Ecto neural progenitor cell (in vitro differentiated cells): ENCODE measurements around the gene ZNF468.
"Not testable (repeated sequence)": the region's sequence is repeated elsewhere in the genome, so short reads cannot be mapped to it uniquely, and the experiment has no call there.

Experiments used
- DNase-seq: peaks from one replicate; pipeline ENCODE4 v3.0.0-alpha.2; 2018; ENCODE audit warnings: low spot score

Gene ZNF468

GRCh38 chr19:52857378-52858191 lies at the start of gene ZNF468:
Gene ZNF468 (minus strand): TSS chr19:52857619. CDS start chr19:52854272, 3,347 bp downstream.
- DNase-seq: peak; percentile 80

DNA sequence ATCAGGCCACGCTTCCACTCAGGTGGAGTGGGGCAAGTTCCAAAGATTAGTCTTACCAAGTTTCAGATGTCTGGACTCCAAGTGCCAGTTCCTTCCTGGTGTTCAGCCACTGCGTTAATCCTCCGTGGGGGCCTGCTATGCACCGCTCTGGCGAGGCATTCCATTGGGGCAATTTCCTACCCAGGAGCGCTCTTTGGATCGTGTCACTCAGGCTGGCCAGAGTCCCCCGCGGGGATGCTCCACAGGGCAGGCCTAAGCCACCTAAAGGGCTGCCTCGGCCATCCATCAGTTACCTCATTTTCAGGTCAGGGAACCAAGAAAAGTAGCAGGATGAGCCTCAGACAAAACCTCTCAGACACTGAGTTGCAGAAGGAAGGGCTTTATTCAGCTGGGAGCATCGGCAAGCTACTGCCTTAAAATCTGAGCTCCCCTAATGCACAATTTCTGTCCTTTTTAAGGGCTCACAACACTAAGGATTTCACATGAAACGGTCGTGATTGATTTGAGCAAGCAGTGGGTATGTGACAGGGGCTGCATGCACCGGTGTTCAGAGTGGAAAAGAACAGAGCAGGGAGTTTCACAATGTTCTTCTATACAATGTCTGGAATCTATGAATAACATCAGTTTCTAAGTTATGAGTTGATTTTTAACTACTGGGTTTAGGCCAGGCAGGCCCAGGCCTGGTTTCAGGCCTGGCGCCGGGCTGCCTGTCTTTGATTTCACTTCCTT lies 46.8 kb upstream of the ZNF468 start:
- not testable (repeated sequence) for DNase-seq

DNA sequence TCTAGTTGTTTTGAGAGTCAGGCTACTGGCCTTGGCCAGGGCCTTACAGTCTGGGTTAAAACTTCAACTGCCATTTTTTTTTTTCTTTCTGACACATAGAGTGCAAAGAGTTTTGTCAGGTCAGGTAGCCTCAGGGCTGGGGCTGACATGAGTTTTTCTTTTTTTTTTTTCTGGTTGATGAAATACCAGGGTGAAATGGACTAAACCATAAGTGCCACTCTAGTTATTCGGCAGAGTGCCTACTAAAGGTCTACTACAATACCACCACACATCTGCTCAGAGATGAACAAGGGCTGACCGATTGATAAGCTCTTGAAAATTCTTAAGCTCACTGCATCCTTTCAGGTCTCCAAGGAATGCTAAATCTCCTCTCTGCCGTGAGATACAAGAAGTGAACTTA lies 44.4 kb upstream of the ZNF468 start:
- DNase-seq: no peak

DNA sequence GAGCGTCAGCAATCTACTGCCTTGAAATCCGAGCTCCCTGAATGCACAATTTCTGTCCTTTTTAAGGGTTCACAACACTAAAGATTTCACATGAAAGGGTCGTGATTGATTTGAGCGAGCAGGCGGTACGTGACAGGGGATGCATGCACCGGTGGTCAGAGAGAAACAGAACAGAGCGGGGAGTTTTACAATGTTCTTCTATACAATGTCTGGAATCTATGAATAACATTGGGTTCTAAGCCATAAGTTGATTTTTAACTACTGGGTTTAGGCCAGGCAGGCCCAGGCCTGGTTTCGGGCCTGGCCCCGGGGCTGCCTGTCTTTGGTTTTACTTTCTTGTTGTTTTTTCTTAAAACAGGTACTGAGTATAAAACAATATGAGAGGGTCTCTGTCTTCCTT lies 41.2 kb upstream of the ZNF468 start:
- not testable (repeated sequence) for DNase-seq

DNA sequence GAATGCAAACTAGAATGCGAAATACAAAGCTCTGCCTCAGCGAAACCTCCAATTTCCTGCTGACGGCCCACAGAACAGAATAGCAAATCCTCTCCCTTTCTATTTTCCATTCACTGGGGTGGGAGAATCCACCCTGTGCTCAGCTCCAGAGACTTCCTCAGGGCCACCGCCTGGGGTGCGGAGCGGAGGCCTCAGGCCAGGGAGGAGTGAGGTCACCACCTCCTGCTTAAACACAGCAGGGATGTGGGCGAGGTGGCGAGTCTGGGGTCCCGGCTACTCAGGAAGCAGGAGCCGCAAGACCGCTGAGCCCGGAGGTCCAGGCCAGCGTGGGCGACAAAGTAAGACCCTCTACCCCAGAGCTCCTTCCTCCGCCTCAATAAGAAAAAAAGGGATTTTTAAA lies 40.7 kb upstream of the ZNF468 start:
- peak; percentile 58 for DNase-seq

- peak; percentile 97 for DNase-seq
Observed at GRCh38 chr19:52897138-52897935, 39.9 kb upstream of the ZNF468 start, which contains the start of gene ZNF320. Gene ZNF320 (minus strand): TSS chr19:52897635. CDS start chr19:52890255, 7,380 bp downstream.

GRCh38 chr19:52896431-52897137 lies 39.2 kb upstream of the ZNF468 start:
- no peak for DNase-seq

GRCh38 chr19:52891336-52891735 lies 33.9 kb upstream of the ZNF468 start:
- DNase-seq: no peak

- no peak for DNase-seq
Observed at GRCh38 chr19:52889931-52890330, 32.5 kb upstream of the ZNF468 start.

- DNase-seq: no peak
Observed at GRCh38 chr19:52889076-52889475, 31.7 kb upstream of the ZNF468 start.

DNA sequence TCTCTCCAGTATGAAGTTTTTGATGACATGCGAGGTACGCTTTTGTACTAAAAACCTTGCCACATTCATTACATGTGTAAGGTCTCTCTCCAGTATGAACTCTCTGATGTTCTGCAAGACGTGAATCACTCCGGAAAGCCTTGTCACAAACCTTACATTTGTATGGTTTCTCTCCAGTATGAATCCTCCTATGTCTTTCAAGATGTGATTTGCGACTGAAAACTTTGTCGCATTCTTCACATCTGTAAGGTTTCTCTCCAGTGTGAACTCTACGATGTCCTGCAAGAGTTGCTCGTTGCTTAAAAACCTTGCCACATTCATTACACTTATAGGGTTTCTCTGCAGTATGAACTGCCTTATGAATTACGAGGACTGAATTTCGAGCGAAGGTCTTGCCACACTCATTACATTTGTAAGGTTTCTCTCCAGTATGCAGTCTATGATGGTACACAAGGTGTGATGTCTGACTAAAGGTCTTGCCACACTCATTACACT lies 23.5 kb upstream of the ZNF468 start:
- DNase-seq: no peak

DNA sequence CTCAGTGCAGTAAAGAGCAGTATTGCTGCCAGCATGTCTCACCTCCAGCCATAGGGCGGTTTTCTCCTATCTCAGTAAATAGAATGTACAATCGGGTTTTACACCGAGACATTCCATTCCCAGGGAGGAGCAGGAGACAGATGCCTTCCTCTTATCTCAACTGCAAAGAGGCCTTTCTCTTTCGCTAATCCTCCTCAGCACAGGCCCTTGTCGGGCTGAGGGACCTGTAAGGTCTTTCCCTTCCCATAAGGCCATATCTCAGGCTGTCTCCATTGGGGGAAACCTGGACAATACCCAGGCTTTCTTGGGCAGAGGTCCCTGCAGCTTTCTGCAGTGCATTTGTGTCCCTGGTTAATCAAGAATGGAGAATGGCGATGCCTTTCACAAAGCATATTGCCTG lies 15.6 kb upstream of the ZNF468 start:
- not testable (repeated sequence) for DNase-seq

GRCh38 chr19:52871466-52871865 lies 14.0 kb upstream of the ZNF468 start:
- DNase-seq: no peak

GRCh38 chr19:52868031-52868430 lies 10.6 kb upstream of the ZNF468 start:
- not testable (repeated sequence) for DNase-seq

GRCh38 chr19:52856540-52857377 lies 660 bp downstream of the ZNF468 start:
- not testable (repeated sequence) for DNase-seq

DNA sequence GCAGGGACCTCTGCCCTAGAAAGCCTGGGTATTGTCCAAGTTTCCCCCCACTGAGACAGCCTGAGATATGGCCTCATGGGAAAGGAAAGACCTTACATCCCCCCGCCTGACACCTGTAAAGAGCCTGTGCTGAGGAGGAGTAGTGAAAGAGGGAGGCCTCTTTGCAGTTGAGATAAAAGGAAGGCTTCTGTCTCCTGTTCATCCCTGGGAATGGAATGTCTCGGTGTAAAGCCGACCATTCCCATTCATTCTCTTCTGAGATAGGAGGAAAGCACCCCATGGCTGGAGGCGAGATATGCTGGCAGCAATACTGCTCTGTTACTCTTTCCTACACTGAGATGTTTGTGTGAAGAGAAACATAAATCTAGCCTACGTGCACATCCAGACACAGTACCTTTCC lies 10.1 kb downstream of the ZNF468 start:
- not testable (repeated sequence) for DNase-seq

GRCh38 chr19:52840825-52841465 lies 16.5 kb downstream of the ZNF468 start:
- DNase-seq: not testable (repeated sequence)

DNA sequence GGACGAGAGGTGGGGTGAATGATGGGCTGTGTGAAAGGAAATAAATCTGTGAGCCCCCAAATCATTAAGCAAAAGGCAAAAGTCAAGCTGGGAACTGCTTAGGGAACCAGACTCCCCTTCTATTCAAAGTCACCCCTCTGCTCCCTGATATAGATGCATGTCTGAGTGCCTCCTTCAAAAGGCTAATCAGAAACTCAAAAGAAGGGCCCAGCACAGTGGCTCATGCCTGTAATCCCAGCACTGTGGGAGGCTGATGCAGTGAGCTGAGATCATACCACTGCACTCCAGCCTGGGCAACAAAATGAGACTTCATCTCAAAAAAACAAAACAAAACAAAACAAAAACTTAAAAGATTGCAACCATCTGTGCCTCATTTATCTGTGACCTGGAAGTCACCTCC lies 23.1 kb downstream of the ZNF468 start:
- DNase-seq: not testable (repeated sequence)

DNA sequence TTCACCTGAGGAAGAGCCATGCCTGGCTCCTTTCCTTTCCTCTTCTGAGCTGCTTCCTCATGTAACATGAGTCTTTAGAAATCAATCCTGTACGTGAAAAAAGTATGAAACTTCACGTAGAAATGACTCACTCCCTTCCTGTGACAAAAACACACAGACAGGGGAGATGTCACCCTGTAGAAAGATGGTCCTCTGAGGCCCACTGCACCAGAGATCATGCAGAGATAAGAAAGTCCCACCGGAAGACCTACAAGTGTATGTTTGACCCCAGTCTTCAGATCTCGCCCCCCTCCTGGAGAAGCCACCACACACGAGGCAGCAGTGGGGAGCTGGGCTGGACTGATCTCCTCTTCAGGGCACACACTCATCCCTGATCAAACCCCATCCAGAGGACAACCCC lies 23.9 kb downstream of the ZNF468 start:
- DNase-seq: not testable (repeated sequence)

DNA sequence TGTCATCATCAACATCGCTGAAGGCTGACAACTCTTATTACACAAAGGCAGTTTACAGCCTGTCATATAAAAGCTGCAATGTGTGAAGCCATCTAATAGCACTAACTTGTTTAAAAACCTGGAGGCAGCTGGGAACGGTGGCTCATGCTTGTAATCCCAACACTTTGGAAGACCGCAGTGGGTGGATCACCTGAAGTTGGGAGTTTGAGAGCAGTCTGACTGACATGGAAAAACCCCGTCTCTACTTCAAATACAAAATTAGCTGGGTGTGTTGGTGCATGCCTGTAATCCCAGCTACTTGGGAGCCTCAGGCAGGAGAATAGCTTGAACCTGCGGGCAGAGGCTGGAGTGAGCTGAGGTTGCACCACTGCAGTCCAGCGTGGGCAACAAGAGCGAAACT lies 27.6 kb downstream of the ZNF468 start:
- not testable (repeated sequence) for DNase-seq
